GM19395 (cell line): Measurements from ENCODE around the gene CHRNA3.

ENCODE experiments used
- ATAC-seq: cut with Tn5 transposase; IDR thresholded peaks from one replicate; pipeline ENCODE4 v1.9.1; 2021; ENCODE audit warnings: mild to moderate bottlenecking, moderate library complexity; ENCODE audit not compliant: unreplicated experiment

CHRNA3 gene

DNA sequence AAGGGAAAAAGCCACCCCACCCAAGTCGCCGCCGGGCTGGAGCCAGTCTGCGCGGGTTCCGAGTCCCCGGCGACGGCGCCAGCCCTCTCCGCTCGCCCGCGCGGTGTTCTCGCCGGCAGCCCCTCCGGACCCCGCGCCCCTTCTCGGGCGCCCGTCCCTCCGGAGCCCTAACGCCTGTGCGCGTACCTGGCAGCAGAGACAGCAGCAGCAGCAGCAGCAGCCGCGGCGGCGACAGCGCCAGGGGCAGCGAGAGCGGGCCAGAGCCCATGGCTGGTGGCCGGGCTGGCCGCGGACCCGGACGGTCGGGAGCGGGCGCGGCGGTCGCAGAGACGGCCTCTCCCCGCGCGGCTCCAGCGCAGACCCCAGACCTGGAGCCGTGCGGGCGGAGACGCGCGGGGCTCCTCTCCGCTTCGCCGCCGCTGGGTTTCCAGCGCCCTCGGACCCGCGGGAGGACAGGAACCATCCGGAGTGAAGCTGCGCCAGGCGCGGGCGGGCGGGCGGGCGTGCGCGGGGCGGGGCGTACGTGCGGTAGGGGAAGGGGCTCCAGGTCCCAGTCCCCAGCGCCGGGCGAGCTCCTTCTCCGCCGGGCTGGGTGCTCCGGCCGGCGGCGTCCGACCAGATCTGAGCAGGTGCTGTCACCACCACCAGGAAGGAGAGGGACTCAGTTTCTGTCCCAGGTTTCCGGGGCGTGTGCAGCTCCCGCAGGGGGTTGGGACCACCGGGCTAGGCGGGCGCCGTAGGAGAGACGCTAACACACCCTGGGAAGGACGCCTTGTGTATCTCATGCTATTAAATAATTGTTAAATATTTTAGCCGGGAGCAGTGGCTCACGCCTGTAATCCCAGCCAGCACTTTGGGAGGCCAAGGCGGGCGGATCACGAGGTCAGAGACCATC lies at the start of gene CHRNA3:
Gene CHRNA3, minus strand, starts transcription at position 470 of the 895 bp plus-strand sequence. Its CDS starts 202 bp downstream, at position 268.
- no peak for ATAC-seq

DNA sequence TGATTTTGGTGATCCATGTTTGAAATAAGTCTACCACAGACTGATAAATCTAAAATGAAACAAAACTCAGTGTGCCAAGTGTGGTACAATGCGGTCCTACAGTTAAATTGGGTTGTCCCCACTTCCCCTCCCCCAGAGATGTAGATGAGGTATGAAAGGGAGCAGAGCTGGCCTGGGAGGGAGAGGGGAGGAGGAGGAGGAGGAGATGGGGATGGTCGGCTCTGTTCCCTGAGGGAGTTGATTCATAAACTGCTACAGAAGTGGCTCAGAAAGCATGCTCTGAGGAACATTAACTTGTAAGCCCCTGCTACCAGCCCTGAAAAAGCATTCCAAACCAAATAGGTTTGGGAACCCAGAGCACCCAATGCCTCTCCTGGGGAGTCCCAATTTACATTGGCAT lies 48.2 kb upstream of the CHRNA3 start:
- no peak for ATAC-seq

DNA sequence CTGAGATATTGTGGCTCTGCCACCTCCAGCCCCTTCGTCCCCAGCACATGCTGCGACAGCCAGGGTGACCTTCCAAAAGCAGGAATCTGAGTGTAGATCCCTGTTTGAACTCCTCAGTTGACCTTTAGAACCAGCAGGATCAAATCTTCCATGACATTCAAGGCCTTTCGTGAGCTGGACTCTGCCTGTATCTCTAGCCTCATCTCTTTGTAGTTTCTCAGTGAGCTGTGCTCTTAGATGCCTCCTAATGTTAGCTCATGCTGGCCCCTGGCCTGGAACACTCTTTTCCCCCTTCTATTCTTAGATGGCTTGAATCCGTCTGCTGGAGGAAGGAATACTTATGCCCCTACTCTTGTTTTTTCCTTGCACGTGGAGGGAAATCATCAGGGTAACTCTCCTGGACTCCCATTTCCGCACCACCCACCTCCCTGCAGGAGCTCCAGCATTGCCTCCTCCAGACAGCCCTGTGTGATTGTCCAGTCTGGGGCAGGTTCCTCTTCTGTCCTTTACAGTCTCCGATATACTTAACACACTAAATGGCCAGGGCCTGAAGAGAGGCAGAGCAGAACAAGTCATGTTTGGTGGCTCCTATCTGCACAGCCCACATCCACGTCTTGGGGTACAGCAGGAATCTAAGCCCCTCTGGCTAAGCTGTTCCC lies 46.9 kb upstream of the CHRNA3 start:
- no peak for ATAC-seq

DNA sequence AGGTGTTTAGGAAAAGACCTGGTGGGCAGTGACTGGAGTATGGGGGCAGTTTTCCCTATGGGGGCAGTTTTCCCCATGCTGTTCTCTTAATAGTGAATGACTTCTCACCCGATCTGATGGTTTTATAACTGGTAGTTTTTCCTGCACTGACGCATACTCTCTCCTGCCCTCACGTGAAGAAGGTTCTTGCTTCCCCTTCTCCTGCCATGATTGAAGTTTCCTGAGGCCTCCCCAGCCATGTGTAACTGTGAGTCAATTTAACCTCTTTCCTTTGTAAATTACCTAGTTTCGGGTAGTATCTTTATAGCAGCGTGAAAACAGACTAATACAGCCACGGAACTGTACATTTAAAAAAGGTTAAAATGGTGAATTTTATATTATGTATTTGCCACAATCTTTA lies 45.2 kb upstream of the CHRNA3 start:
- ATAC-seq: no peak

DNA sequence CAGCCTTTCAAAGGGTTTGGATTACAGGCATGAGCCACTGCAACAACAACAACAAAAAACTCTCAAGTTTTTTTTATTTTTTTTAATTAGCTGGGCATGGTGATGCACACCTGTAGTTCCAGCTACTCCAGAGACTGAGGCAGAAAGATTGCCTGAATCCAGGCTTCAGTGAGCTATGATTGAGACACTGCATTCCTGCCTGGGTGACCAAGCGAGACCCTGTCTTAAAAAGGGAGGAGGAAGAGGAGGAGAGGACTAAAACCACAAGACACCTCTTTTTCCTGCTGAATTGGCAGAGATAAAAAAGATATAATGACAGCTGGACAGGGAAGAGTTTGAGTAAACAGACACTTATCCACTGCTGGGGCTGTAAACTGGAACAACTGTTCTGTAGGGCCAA lies 42.9 kb upstream of the CHRNA3 start:
- no peak for ATAC-seq

DNA sequence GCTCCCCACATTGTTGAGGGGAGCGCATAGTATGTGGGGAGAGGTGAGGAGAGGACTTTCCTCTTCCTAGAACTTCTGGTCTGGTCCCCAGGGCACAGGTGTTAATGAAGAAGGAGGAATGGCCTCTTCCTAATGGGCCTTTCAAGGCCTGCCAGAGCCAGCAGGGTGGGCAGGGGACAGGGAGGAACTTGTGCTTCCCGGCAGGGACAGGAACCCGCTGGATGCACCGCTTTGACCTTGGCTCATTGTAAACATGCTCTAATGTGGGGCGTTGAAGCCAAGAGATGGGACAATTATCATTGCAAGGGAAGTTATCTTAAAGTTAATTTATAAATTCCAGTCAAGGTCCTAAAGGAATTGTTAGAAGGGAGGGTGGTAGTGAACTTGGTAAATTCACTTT lies 41.2 kb upstream of the CHRNA3 start:
- no peak for ATAC-seq

DNA sequence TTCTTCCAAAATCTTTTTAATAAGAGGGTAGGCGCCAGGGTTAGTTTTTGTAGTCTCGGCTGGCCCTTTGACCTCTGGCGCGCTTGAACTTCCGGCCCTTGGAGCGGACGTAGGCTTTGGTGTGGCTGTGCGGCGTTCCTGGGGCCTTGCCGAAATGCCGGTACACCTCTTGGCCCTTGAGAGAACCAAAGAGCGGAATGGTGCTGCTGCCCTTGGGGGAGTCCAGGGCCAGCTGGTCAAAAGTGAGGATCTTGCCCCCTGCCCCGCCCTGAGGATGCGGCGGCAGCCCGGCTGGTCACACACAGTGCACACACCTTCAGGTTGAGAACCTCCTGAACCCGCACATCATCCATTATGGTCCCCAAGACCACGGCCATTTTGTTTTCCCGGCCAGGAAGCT lies 40.2 kb upstream of the CHRNA3 start:
- no peak for ATAC-seq

DNA sequence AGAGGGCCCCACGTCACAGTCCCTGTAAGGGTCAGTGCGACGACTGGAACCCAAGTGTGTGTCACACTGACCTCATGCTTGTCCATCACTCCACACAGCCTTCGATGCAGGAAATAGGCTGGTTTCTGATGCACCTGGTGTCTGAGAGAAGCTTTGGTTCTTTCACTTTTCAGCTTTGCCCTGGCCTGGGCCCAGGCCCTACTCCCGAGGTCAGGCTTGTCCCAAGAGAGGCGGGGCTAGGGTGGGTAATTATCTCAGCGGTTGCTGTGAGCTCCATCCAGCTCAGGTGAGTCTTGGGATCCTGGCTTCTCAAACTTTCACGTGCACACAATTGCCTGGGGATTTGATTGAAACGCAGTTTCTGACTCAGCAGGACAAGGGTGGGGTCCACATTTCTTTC lies 39.8 kb upstream of the CHRNA3 start:
- no peak for ATAC-seq

DNA sequence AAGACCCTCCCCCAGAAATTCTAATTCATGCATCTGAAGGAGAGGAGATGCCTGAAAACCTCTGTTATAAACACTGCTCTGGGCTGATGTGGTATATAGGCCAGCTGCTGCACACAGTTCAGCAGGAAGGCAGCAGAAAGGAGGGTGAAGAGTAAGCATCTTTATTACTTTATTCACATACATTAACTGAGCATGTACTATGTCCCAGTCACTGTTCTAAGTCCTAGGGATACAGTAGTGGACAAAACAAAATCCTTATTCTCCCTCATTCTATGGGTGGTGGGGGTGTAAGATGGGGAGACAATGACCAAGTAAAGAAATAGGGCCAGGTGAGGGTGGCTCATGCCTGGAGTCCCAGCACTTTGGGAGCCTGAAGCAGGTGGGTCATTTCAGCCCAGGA lies 38.0 kb upstream of the CHRNA3 start:
- no peak for ATAC-seq

DNA sequence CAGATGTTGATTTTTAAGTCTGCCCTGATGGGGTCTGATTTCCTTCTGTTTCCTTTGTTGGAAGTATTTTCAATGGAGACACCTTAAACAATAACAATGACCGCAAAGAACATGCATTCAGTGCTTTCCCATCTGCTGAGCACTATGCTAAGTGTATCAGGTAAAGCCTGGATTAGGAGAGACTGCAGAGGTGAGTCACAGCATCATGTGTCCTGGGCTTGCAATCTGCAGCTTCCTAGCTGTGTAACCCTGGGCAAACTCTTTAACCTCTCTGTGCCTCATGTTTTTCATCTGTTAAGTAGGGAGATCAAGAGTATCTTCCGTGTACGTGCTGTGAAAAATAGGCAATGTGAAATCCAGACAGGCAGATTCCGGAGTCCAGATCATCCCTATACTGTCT lies 33.5 kb upstream of the CHRNA3 start:
- ATAC-seq: no peak

DNA sequence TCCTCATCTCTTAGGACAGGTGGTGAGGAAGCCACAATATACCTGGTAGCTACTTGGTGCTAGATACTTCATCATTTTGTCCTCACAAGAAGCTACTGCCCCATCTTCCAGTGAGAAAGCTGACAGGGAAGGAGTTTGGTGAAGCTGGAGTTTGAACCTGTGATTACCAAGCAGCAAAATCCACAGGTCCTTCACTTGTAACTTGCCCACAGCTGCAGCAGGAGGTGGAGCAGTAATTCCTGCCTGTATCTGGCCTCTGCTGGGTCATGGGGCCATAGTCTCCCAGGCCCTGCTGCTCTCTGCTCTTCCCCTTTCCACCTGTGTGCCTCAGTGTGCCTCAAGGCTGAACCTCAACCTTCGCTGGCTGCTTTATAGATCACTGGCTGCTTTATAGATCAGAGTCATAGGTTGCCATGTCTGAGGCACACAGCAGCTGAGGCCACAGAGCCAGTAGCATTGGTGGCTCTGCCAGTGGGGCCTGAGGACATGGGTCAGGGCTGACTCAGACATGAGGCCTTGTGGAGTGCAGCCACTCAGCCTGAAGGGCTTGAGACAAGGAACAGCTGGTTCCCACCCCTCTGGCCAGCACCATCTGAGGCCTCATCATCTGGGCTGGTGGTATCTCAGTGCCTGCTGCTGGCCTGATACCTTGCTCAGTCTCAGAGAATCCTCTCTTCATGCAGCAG lies 31.3 kb upstream of the CHRNA3 start:
- ATAC-seq: no peak

DNA sequence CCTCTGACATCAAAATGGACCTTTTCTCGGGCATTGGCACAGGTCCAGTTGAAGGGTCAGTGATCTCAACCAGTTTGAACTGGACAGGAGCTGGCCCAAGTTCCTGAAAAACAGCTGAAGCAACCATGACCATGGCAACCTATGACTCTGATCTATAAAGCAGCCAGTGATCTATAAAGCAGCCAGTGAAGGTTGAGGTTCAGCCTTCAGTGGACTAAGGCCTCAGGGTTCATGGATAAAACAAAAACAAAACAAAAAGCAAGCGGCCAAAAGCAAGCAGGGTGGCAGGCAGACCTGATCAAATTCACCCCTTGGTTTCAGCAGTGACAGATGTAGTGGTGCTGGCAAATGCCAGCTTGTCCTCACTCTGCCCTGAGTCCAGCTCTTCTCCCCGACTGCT lies 30.2 kb upstream of the CHRNA3 start:
- no peak for ATAC-seq

DNA sequence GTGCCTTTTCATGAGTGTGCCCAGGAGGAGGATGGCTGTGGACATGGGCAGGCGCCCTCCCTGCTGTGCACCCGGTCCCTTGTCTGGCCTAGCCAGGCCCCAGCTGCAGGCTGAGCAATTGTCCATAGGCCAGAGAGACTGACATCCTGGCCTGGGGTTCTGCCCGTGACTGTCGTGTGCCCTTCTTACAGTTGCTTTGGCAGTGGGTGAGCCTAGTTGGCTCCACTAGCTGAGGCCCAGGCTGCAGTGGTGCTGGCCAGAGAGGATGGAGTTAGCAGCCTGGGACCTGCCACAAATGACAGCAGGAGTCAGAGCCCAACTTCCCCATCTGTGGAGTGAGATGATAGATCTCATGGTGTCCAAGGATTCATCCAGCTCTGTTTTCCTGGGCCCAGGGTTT lies 29.2 kb upstream of the CHRNA3 start:
- no peak for ATAC-seq

DNA sequence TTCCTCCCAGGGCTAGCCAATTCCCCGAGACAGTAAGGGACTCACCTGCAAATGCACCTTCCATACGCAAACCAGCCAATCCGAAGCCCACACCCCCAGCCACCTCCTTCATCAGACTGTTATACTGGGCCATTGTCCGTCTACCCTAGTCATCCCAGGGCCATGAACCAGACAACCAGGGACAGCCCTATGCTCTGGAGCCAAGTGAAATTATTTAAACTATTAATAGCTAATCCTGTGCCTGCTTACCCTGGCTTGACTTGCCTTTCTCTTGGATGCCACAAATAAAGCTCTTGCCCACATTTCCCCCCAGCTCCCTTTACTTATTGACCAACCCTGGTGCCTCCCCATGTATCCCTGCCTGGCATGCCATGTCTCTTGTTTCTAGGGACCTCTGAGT lies 24.2 kb upstream of the CHRNA3 start:
- no peak for ATAC-seq

DNA sequence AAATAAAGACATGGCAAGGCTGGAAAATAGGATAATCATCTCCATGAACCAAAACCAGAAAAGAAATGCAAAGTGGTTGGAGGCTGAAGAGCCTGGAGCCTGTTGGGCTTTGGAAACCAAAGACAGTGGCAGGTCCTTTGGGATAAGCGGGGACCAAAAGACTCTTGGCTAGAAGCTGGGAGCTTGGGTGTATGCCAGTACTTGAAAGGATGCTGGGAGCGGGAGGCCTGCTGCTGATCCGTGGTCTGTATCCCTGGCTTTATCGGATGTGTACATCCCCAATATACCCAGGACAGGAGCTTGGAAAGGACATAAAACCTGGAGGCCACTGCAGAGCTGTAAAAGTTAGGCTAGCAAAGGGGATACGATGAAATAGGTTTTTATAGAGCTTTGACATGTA lies 21.5 kb upstream of the CHRNA3 start:
- no peak for ATAC-seq

DNA sequence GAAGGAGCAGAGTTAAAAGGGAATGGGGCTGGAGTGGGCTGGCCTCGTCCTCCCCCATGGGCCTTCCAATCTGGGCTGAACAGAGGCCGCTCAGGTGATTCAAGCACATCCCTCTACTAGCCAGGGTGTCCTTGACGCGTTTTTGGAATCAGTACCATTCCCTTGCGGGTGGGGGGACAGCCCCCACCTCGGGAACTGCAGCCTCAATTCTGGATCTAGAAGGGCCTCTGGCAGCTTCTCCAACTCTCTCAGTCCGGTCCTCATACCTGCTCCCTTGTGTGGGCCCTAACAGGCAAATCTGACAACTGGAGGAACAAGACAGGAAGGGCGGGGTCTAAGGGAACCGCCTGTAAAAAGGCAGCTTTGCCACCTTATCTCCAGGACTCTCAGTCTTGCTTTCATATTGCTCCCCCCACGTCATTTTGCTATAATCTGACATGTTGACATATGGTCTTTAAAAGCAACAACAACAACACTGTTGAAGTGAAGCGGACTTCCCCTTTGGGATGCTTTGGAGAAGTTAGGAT lies 21.0 kb upstream of the CHRNA3 start:
- no peak for ATAC-seq

DNA sequence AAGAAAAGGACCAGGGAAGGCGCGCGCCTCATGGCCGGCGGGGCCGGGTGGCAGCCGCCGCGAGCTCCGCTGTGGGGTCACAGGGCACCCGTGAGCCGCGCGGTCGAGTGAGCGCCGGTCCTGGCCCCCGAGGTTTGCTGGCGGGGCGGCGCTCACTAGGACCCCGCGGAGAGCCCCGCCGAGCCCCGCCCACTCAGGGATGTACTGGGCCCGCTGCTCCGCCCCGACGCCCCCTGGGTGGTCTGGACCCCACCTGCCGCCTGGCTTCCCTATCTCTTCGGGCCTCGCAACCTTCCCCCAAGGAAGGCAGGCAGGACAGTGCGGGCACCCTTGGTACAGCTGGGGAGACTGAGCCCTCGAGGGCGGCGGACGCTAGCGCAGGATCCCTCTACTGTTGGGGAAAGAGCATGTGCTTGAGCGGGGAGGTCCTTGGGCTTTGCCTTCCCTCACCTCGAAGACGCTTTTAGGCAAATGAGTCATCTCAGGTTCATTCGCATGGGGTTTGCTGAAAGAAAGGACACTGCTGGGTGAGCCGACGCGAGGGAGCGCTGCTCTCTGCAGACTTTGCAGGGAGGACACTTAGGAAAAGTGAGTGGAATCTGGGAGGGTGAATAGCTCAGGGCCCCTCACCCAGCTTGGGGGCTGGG lies 20.4 kb upstream of the CHRNA3 start, which contains the start of gene CHRNB4:
Gene CHRNB4, minus strand, starts transcription at position 109 of the 647 bp plus-strand sequence. Its CDS starts 77 bp downstream, at position 32.
- ATAC-seq: no peak

DNA sequence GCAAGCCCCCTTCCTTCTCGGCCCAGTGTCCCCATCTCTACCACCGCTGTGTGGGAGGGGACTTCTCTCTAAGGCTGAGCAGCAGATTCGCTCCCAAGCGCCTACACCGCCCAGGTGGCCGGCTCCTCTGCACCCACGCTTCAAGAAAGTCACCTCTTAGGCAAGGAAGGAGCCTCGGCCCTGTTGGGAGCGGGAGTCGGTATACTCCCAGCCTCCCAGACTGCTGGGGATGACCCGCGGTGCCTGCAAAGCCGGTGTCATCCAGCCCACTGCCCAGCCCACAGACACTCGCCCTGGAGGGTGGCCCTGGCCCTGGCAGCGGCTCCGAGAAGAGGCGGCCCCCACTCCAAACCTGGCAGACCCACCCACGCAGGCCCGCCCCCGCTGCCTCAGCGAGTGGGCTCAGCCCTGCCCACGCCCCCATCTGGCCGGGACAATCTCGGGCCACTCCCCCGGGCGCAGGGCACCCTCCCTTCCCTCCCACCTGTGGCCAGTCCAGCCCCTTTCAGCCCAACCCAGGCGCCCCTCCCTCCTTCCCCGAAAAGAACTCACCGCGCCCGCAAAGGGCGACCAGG lies 19.8 kb upstream of the CHRNA3 start:
- ATAC-seq: no peak

DNA sequence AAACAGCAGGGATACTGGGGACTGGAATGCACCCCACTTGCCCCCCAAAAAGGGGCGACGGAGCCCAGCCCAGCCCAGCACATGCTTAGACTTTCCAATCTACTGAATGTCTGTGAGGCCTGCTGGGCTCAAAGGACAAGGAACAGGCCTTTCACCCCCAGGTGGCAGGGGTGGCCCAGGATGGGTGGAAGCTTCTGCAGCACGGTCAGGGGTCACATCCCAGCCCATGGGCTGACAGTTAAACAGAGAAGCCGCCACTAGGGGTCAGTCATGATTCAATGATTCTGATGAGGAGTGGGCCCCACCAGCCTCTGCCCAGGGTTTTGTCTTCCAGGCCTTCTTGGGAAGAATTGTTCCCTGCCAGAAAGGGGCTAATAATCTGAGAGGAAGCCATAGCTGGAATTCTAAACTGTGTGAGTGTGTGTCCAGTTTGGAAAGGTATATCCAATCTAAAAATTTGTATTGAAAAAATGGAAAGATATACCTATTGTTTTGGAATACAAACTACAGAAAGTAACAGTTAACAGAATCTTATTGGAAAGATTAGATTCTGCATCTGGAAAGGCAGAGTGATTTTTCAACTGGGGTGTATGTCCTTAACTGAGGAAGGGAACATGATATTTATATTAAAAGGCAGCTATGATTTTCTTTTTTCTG lies 18.0 kb upstream of the CHRNA3 start:
- no peak for ATAC-seq

DNA sequence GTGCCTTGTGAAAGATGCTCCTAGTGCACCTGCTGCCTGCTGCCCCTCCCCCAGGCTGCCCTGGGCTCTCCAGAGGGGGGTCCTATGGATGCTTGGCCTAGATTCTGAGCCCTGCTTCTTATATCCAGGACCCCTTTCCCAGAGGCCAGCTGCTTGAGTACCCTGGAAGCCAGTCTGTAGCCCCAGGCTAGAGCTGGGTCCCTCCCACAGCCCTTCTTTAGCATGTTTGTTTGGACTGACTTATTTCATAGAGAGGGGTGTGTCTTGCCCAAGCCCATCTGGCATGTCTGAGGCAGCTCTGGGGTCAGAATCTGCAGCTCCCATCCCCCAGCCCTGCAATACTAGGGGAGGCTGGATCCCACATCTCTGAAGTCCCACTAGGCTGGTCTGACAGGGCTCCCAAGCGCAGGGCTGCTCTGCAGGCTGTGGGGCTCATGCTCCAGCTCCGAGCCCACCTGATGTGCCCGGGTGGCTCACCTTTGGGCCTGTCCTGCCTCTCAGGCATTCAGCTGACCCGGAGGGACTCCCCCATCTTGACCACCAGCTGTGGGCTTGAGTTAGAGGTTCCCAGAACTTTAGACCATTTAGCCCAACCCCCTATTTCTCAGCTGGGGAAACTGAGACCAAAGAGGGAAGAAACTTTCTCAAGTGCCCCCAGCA lies 17.1 kb upstream of the CHRNA3 start:
- no peak for ATAC-seq
